Smooth muscle cell of the brain vasculature (primary cell): ENCODE data around the gene RAB6A.
A peak's percentile ranks its signal among the peaks of the same experiment; 100 is the strongest.
"Not testable (repeated sequence)": the region's sequence is repeated elsewhere in the genome, so short reads cannot be mapped to it uniquely, and the experiment has no call there.

ENCODE experiments used
- DNase-seq: peaks from one replicate; pipeline ENCODE4 v3.0.0-alpha.2; 2012; ENCODE audit warnings: low read depth, low spot score

The RAB6A gene

GRCh38 chr11:73726825-73727224 is 34.0 kb downstream of the RAB6A start:
- DNase-seq = no peak

GRCh38 chr11:73717136-73717535 is 43.7 kb downstream of the RAB6A start:
- no peak for DNase-seq

GRCh38 chr11:73716153-73717056 is 44.5 kb downstream of the RAB6A start:
- DNase-seq = no peak

GRCh38 chr11:73715541-73715940 is 45.3 kb downstream of the RAB6A start:
- no peak for DNase-seq

GRCh38 chr11:73710964-73711363 is 49.9 kb downstream of the RAB6A start:
- DNase-seq = no peak

- DNase-seq = no peak
Observed at GRCh38 chr11:73705053-73705452, 55.8 kb downstream of the RAB6A start.

- no peak for DNase-seq
Observed at GRCh38 chr11:73693899-73694525, 66.9 kb downstream of the RAB6A start.

GRCh38 chr11:73680687-73681086 is 80.2 kb downstream of the RAB6A start:
- no peak for DNase-seq

- not testable (repeated sequence) for DNase-seq
Observed at GRCh38 chr11:73676552-73676951, 84.3 kb downstream of the RAB6A start.

- no peak for DNase-seq
Observed at GRCh38 chr11:73671701-73672100, 89.2 kb downstream of the RAB6A start.

GRCh38 chr11:73670808-73671207 is 90.1 kb downstream of the RAB6A start:
- no peak for DNase-seq

GRCh38 chr11:73667891-73668290 is 93.0 kb downstream of the RAB6A start:
- no peak for DNase-seq

- DNase-seq = no peak
Observed at GRCh38 chr11:73664877-73665276, 96.0 kb downstream of the RAB6A start.

- DNase-seq = no peak
Observed at GRCh38 chr11:73663604-73664495, 97.0 kb downstream of the RAB6A start.

- no peak for DNase-seq
Observed at GRCh38 chr11:73662445-73663157, 98.3 kb downstream of the RAB6A start.

- peak; percentile 69 for DNase-seq
Observed at GRCh38 chr11:73661035-73661628, 99.7 kb downstream of the RAB6A start.

- DNase-seq = no peak
Observed at GRCh38 chr11:73660497-73661034, 100.3 kb downstream of the RAB6A start.

GRCh38 chr11:73659961-73660360 is 100.9 kb downstream of the RAB6A start:
- DNase-seq = no peak

GRCh38 chr11:73656985-73657384 is 103.9 kb downstream of the RAB6A start:
- no peak for DNase-seq

GRCh38 chr11:73655686-73656085 is 105.2 kb downstream of the RAB6A start:
- DNase-seq = no peak
